A673 (cell line): ENCODE measurements around the gene PRICKLE3. TPM values are rescaled to one million over a fixed set of nuclear protein-coding genes. Genes with fewer than 3 reads are reported as not detected.

Experiments used
- BruUV-seq: library from RNA; stranded (reverse); fragments of 400-500 nt; replicated peaks from 2 replicates; lab custom pipeline; 2021; lab: Mats Ljungman, UMichigan
- CTCF ChIA-PET: fragments of 300-600 bp; sonication (Branson Sonifier 250); formaldehyde crosslinking; loops from one replicate; lab custom pipeline; 2022; ENCODE audit warnings: antibody characterized with exemption; lab: Charles Lee
- POLR2A ChIA-PET: fragments of 300-600 bp; sonication (Branson Sonifier 250); formaldehyde crosslinking; loops from one replicate; lab custom pipeline; 2022; ENCODE audit warnings: antibody characterized with exemption; ENCODE audit not compliant: low non-redundant PET; lab: Charles Lee
- DNase-seq: peaks from one replicate; pipeline ENCODE4 v3.0.0-alpha.2; 2015; ENCODE audit warnings: low spot score
- H3K27ac ChIP-seq: fragments of 200-600 bp; sonication (generic); 2 replicates; pipeline ENCODE4 v1.5.1; 2016; ENCODE audit warnings: mixed run types, low read depth, mild to moderate bottlenecking, mixed read lengths, antibody characterized with exemption, low read length; ENCODE audit not compliant: poor library complexity, severe bottlenecking
- H3K27me3 ChIP-seq: fragments of 200-600 bp; sonication (generic); replicated peaks from 2 replicates; pipeline ENCODE4 v1.6.1; 2017; ENCODE audit warnings: mixed run types, low read depth, mild to moderate bottlenecking, mixed read lengths, antibody characterized with exemption, low read length; ENCODE audit not compliant: insufficient read depth, poor library complexity
- H3K36me3 ChIP-seq: fragments of 200-600 bp; sonication (generic); 2 replicates; pipeline ENCODE4 v1.6.1; 2016; ENCODE audit warnings: mixed run types, mild to moderate bottlenecking, mixed read lengths, antibody characterized with exemption, low read length; ENCODE audit not compliant: insufficient read depth, poor library complexity, severe bottlenecking
- H3K4me1 ChIP-seq: fragments of 200-600 bp; sonication (generic); 2 replicates; pipeline ENCODE4 v1.6.1; 2017; ENCODE audit warnings: mixed run types, mild to moderate bottlenecking, mixed read lengths, antibody characterized with exemption, low read length; ENCODE audit not compliant: insufficient read depth, poor library complexity, severe bottlenecking
- H3K4me3 ChIP-seq: fragments of 200-600 bp; sonication (generic); 2 replicates; pipeline ENCODE4 v1.5.1; 2016; ENCODE audit warnings: low read depth, mixed run types, mild to moderate bottlenecking, mixed read lengths, low read length; ENCODE audit not compliant: poor library complexity, severe bottlenecking
- H3K9me3 ChIP-seq: fragments of 200-600 bp; sonication (generic); 2 replicates; pipeline ENCODE4 v1.6.1; 2016; ENCODE audit warnings: mixed run types, low read depth, mild to moderate bottlenecking, mixed read lengths, antibody characterized with exemption, low read length; ENCODE audit not compliant: poor library complexity, severe bottlenecking
- CTCF ChIP-seq: fragments of 300-800, 200-600 bp; sonication (generic); conservative IDR thresholded peaks from 2 replicates; pipeline ENCODE4 v1.5.1; 2017; ENCODE audit warnings: low read depth, mild to moderate bottlenecking, antibody characterized with exemption, low read length, moderate library complexity, mixed read lengths
- EZH2 ChIP-seq: fragments of 200-600 bp; sonication (generic); IDR thresholded peaks from 2 replicates; pipeline ENCODE4 v1.6.1; 2017; ENCODE audit warnings: borderline replicate concordance, low read depth, mild to moderate bottlenecking, mixed read lengths, antibody characterized with exemption, low read length; ENCODE audit not compliant: poor library complexity, severe bottlenecking
- intact Hi-C: fragments of 100-400 bp; cut with micrococcal nuclease; formaldehyde crosslinking; loops from one replicate; pipeline ENCODE4 v1.10.0; 2022; ENCODE audit not compliant: unreplicated experiment
- total RNA-seq: library from RNA; stranded (reverse); gene quantifications from 2 replicates; pipeline ENCODE4 v1.2.3, GENCODE V29; 2021

The PRICKLE3 gene
- total RNA-seq, 1 experiment from 2014 or later, result 4.8 TPM

- no peaks in the 10 kb centered on the region for H3K9me3 ChIP-seq
- ChIA-PET CTCF (no interaction called here), POLR2A (no interaction called here)
- peaks cover under 1% of the 10 kb centered on the region for H3K4me1 ChIP-seq
- no peak for TF ChIP-seq EZH2
- no peak for TF ChIP-seq CTCF
- intact Hi-C loops, result no loop called here
- H3K4me3 ChIP-seq, result peak overlapping the region; percentile 61
- peak overlapping the region; percentile 78 for H3K27ac ChIP-seq
- H3K27me3 ChIP-seq, result no peaks in the 10 kb centered on the region
- peak; percentile 60 for DNase-seq
- H3K36me3 ChIP-seq, result peaks cover 4% of the 10 kb centered on the region
- BruUV-seq, result no TSS peak
Observed at GRCh38 chrX:49172280-49172780, 13.8 kb downstream of the PRICKLE3 start.

GRCh38 chrX:49171752-49172279 lies 14.4 kb downstream of the PRICKLE3 start, which contains the start of gene PLP2:
Gene PLP2, plus strand, starts transcription at chrX:49171898. Its CDS starts 103 bp downstream, at chrX:49172001.
- no peaks in the 10 kb centered on the region for H3K27me3 ChIP-seq
- intact Hi-C loops, result no loop called here
- TF ChIP-seq CTCF (no peak), EZH2 (no peak)
- no TSS peak for BruUV-seq
- peaks cover 6% of the 10 kb centered on the region for H3K4me1 ChIP-seq
- H3K27ac ChIP-seq, result peak within 1 kb of the TSS; percentile 78
- no peaks in the 10 kb centered on the region for H3K9me3 ChIP-seq
- H3K36me3 ChIP-seq, result peaks cover 4% of the 10 kb centered on the region
- ChIA-PET CTCF (no interaction called here), POLR2A (no interaction called here)
- DNase-seq, result peak; percentile 49
- peak within 1 kb of the TSS; percentile 61 for H3K4me3 ChIP-seq

- no peak overlapping the region for H3K4me3 ChIP-seq
- ChIA-PET POLR2A (no interaction called here), CTCF (no interaction called here)
Observed at GRCh38 chrX:49167740-49168108, 18.4 kb downstream of the PRICKLE3 start.

More at GRCh38 chrX:49167740-49168108, 18.4 kb downstream of the PRICKLE3 start:
- no peaks in the 10 kb centered on the region for H3K27me3 ChIP-seq
- no TSS peak for BruUV-seq
- intact Hi-C loops, result no loop called here
- no peak overlapping the region for H3K27ac ChIP-seq
- DNase-seq, result no peak
- TF ChIP-seq EZH2 (no peak), CTCF (no peak)
- H3K4me1 ChIP-seq, result peaks cover 6% of the 10 kb centered on the region
- no peaks in the 10 kb centered on the region for H3K36me3 ChIP-seq
- no peaks in the 10 kb centered on the region for H3K9me3 ChIP-seq
